ENCODE measurements around the gene CCDC192. TPM values are rescaled to one million over a fixed set of nuclear protein-coding genes. Genes with fewer than 3 reads are reported as not detected.

The CCDC192 gene
- polyA plus RNA-seq, 2 of the 4 experiments (the other 2 are of a cell fraction) = not detected

DNA sequence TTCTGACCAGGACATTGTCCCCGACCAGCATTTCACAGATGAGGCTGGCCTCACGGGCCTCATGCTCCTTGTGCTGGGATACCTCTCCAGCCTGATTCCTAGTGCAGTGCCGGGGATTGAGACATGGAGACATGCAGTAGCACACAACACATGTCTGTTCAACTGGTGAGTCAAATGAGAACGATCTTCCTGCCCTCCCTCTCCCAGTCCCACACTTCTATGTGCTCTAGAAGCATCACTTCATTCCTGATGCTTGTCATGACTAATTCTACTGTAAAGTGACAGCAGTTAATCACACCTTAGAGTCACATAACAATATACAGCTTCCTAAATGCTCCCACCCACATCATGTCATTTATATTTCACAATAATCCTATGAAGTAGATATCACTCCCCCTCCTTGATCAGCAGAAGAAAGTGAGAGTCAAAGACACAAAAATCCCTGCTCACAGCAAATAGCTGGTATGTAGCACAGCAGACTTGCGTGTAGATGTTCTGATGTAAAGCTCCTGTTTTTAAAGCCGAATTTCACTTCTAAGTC, 101.8 kb downstream of the CCDC192 start:
- no peak for TF ChIP-seq CHD2 (IDR thresholded peaks at IDR 0.05; ENCODE audit: low read length, partially characterized antibody)
- TF ChIP-seq EHMT2 (IDR thresholded peaks at IDR 0.05; ENCODE audit: low read depth) = no peak
- TF ChIP-seq EP300 (IDR thresholded peaks at IDR 0.05) = no peak
- no peak for TF ChIP-seq RAD21 (conservative IDR thresholded peaks at IDR 0.05 in 1 of 2, IDR thresholded peaks at IDR 0.05 in 1 of 2)
- TF ChIP-seq HOXB5 (CRISPR knock-in tag; IDR thresholded peaks at IDR 0.05) = no peak
- no peak for TF ChIP-seq KDM1A (IDR thresholded peaks at IDR 0.05; ENCODE audit: low read depth)
- no peak for TF ChIP-seq ZFP36 (IDR thresholded peaks at IDR 0.05; ENCODE audit: borderline replicate concordance, partially characterized antibody)
- no peak for TF ChIP-seq ZC3H11A (IDR thresholded peaks at IDR 0.05)
- no peak for TF ChIP-seq NPAS2 (CRISPR knock-in tag; IDR thresholded peaks at IDR 0.05; ENCODE audit: borderline replicate concordance)
- TF ChIP-seq, protein P1, sequence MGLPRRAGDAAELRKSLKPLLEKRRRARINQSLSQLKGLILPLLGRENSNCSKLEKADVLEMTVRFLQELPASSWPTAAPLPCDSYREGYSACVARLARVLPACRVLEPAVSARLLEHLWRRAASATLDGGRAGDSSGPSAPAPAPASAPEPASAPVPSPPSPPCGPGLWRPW (IDR thresholded peaks at IDR 0.05) = no peak
- TF ChIP-seq, protein P2, sequence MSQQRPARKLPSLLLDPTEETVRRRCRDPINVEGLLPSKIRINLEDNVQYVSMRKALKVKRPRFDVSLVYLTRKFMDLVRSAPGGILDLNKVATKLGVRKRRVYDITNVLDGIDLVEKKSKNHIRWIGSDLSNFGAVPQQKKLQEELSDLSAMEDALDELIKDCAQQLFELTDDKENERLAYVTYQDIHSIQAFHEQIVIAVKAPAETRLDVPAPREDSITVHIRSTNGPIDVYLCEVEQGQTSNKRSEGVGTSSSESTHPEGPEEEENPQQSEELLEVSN (IDR thresholded peaks at IDR 0.05; ENCODE audit: borderline replicate concordance, low read depth) = no peak
- H3K4me2 ChIP-seq = no peak overlapping the region
- ATAC-seq = 0 out of 6 replicates have a peak, but pooled peaks of 1 of the 2 experiments have one; percentile 51
- no peak overlapping the region for H3K4me3 ChIP-seq
- H3K9me3 ChIP-seq = no peaks in the 10 kb centered on the region
- ChIA-PET POLR2A (no interaction called here), CTCF (interaction anchor here (1.6 kb wide), 2 partner anchors 12 to 73 kb away, joined by 3 to 5 read pairs; no protein-coding TSS in a partner anchor)
- WGBS (ENCODE audit: missing lambda C conversion rate) = 56% methylated on average over 6 of the region's 6 CpGs
- H3K27ac ChIP-seq = no peak overlapping the region
- no peak for FAIRE-seq
- DNase-seq (ENCODE audit: low read depth in 1 of 2, low spot score in 1 of 2) = no peak
- H3K4me1 ChIP-seq = peaks cover 10% of the 10 kb centered on the region; the same call in 1 of the 3 replicates

DNA sequence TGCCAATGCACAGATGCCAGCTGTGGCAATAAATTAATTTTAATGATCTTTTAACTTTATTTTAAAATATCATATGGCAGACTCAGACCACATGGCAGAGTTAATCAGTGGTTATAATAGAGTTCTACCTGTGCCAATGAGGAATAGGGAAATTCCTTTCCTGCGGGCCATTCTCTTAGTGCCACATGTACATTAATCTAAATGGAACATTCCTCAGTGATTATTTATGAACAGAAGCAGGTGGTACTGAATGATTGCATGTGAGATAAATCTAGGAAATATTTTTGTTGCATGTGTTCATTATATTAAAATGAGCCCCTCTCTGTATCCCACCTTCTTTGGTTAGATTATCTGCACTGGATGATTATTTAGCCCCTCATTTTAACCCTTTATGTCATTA, 102.3 kb downstream of the CCDC192 start:
- Histone ChIP-seq H3K4me1 (peaks cover 10% of the 10 kb centered on the region; the same call in 1 of the 3 replicates), H3K27ac (no peak overlapping the region), H3K4me3 (no peak overlapping the region), H3K9me3 (no peaks in the 10 kb centered on the region), H3K4me2 (no peak overlapping the region)
- TF ChIP-seq RFX5 (IDR thresholded peaks at IDR 0.05) = no peak
- TF ChIP-seq RCOR1 (IDR thresholded peaks at IDR 0.05; ENCODE audit: low read depth, low read length) = no peak
- no peak for TF ChIP-seq TP53 (CRISPR knock-in tag; IDR thresholded peaks at IDR 0.05)
- no peak for TF ChIP-seq HEYL (CRISPR knock-in tag; IDR thresholded peaks at IDR 0.05)
- no peak for TF ChIP-seq ZC3H11A (IDR thresholded peaks at IDR 0.05)
- TF ChIP-seq ZFP36 (IDR thresholded peaks at IDR 0.05; ENCODE audit: borderline replicate concordance, partially characterized antibody) = no peak
- TF ChIP-seq, protein P3, sequence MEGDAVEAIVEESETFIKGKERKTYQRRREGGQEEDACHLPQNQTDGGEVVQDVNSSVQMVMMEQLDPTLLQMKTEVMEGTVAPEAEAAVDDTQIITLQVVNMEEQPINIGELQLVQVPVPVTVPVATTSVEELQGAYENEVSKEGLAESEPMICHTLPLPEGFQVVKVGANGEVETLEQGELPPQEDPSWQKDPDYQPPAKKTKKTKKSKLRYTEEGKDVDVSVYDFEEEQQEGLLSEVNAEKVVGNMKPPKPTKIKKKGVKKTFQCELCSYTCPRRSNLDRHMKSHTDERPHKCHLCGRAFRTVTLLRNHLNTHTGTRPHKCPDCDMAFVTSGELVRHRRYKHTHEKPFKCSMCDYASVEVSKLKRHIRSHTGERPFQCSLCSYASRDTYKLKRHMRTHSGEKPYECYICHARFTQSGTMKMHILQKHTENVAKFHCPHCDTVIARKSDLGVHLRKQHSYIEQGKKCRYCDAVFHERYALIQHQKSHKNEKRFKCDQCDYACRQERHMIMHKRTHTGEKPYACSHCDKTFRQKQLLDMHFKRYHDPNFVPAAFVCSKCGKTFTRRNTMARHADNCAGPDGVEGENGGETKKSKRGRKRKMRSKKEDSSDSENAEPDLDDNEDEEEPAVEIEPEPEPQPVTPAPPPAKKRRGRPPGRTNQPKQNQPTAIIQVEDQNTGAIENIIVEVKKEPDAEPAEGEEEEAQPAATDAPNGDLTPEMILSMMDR (IDR thresholded peaks at IDR 0.05) = no peak
- no peak for TF ChIP-seq ZNF302 (CRISPR knock-in tag; IDR thresholded peaks at IDR 0.05)
- no peak for TF ChIP-seq RNF2 (IDR thresholded peaks at IDR 0.05; ENCODE audit: borderline replicate concordance, low read depth)
- no peak for TF ChIP-seq ESRRA (IDR thresholded peaks at IDR 0.05; ENCODE audit: borderline replicate concordance, low read length)
- TF ChIP-seq FOSL2 (IDR thresholded peaks at IDR 0.05) = no peak
- no peak for TF ChIP-seq FOSL2 (CRISPR knock-in tag; IDR thresholded peaks at IDR 0.05)
- no peak for TF ChIP-seq KDM5A (IDR thresholded peaks at IDR 0.05)
- ATAC-seq = no peak
- 76% methylated on average over 1 of the region's 1 CpG for WGBS (ENCODE audit: missing lambda C conversion rate)
- DNase-seq (ENCODE audit: low read depth in 1 of 2, low spot score in 1 of 2) = no peak
- ChIA-PET CTCF (interaction anchor here (1.6 to 2.1 kb wide), 3 partner anchors 12 to 73 kb away, joined by 3 to 7 read pairs (median 5); no protein-coding TSS in a partner anchor), POLR2A (no interaction called here)
- FAIRE-seq = no peak
